Stimulated activated CD8-positive, alpha-beta memory T cell treated with anti-CD3 and anti-CD28 coated beads, Interleukin-4, amount 100 ng/mL, for 4 hours (primary cell): Measurements from ENCODE around the gene CDHR5.
"Not testable (repeated sequence)": the region's sequence is repeated elsewhere in the genome, so short reads cannot be mapped to it uniquely, and the experiment has no call there.

Source experiments
- DNase-seq, 2 donors: peaks; one replicate each; pipeline ENCODE4 v3.0.0-alpha.2; 2020; ENCODE audit warnings: low read depth in 2 of 2, low spot score in 1 of 2

CDHR5 gene

GRCh38 chr11:587978-588380 lies 36.8 kb downstream of the CDHR5 start:
- DNase-seq = peak; percentile 24 to 63

GRCh38 chr11:587546-587945 lies 37.2 kb downstream of the CDHR5 start:
- DNase-seq = no peak

GRCh38 chr11:586376-587316 lies 38.1 kb downstream of the CDHR5 start:
- DNase-seq = no peak

GRCh38 chr11:584287-584686 lies 40.5 kb downstream of the CDHR5 start:
- no peak for DNase-seq

- DNase-seq = no peak
Measured at GRCh38 chr11:581752-582151, 43.0 kb downstream of the CDHR5 start.

GRCh38 chr11:581342-581741 lies 43.4 kb downstream of the CDHR5 start:
- DNase-seq = no peak

GRCh38 chr11:579830-580601 lies 44.7 kb downstream of the CDHR5 start:
- DNase-seq = no peak

GRCh38 chr11:578276-579035 lies 46.3 kb downstream of the CDHR5 start:
- no peak for DNase-seq

GRCh38 chr11:577611-577894 lies 47.2 kb downstream of the CDHR5 start:
- no peak for DNase-seq

GRCh38 chr11:576811-577610 lies 47.7 kb downstream of the CDHR5 start:
- DNase-seq = no peak

GRCh38 chr11:575996-576768 lies 48.6 kb downstream of the CDHR5 start, which contains the start of gene PHRF1:
PHRF1 (plus strand) TSS chr11:576470; CDS start chr11:581513, 5,043 bp downstream.
- peak; percentile 91 to 96 for DNase-seq

- no peak for DNase-seq
Measured at GRCh38 chr11:575313-575995, 49.3 kb downstream of the CDHR5 start.

GRCh38 chr11:574632-575312 lies 50.0 kb downstream of the CDHR5 start:
- no peak for DNase-seq

- not testable (repeated sequence) for DNase-seq
Measured at GRCh38 chr11:574031-574570, 50.7 kb downstream of the CDHR5 start.

- DNase-seq = no peak
Measured at GRCh38 chr11:573146-573759, 51.5 kb downstream of the CDHR5 start.

- no peak for DNase-seq
Measured at GRCh38 chr11:571802-572185, 53.0 kb downstream of the CDHR5 start.

- DNase-seq = no peak
Measured at GRCh38 chr11:569158-569885, 55.4 kb downstream of the CDHR5 start.
